Measurements from ENCODE around the gene TRMT61B. TPM values are rescaled to one million over a fixed set of nuclear protein-coding genes. Genes with fewer than 3 reads are reported as not detected.
A peak's percentile ranks its signal among the peaks of the same experiment; 100 is the strongest.

Gene TRMT61B
- total and polyA plus RNA-seq, 2 donors (not counting 1 experiment from before 2014, with no cell fraction given), result 15.5 to 20.3 TPM

- H3K27ac Mint-ChIP-seq, result peak overlapping the region; percentile 3
- Histone ChIP-seq H3K4me3 (ENCODE audit: control extremely low read depth in 1 of 5, extremely low read depth in 1 of 5, insufficient read depth in 1 of 5, low read depth in 2 of 5, low read length in 4 of 5) (no peak overlapping the region), H3K9ac (ENCODE audit: low read length) (no peak overlapping the region), H3K9me3 (ENCODE audit: control extremely low read depth in 1 of 3, control insufficient read depth in 2 of 3, insufficient read depth in 1 of 3, low read length in 2 of 3) (no peaks in the 10 kb centered on the region), H3K79me2 (ENCODE audit: control insufficient read depth, insufficient read depth, low read length) (peaks cover 61% of the 10 kb centered on the region), H3K27me3 (replicated peaks in 1 of 4; ENCODE audit: control extremely low read depth in 1 of 4, control insufficient read depth in 3 of 4, insufficient read depth in 4 of 4, low read length in 3 of 4) (no peaks in the 10 kb centered on the region), H4K20me1 (ENCODE audit: control insufficient read depth, insufficient read depth, low read length, poor library complexity, severe bottlenecking) (peaks cover 63% of the 10 kb centered on the region), H3K4me1 (ENCODE audit: control insufficient read depth in 2 of 2, insufficient read depth in 2 of 2, low read length in 2 of 2) (no peaks in the 10 kb centered on the region), H3K36me3 (replicated peaks in 1 of 2; ENCODE audit: control extremely low read depth in 1 of 2, control insufficient read depth in 1 of 2, extremely low read depth in 1 of 2, insufficient read depth in 2 of 2, low read length in 1 of 2) (peaks cover 4 to 52% of the 10 kb centered on the region in 2 experiments), H3K27ac (ENCODE audit: low read length in 2 of 2) (no peak overlapping the region), H3K4me2 (replicated peaks; ENCODE audit: low read depth, low read length, poor library complexity, severe bottlenecking) (no peak overlapping the region), H2AFZ (ENCODE audit: insufficient read depth, low read depth, low read length, poor library complexity, severe bottlenecking) (no peak overlapping the region)
- intact Hi-C loops (cut with micrococcal nuclease), result loop anchor here (5.0 kb wide), 1 partner anchor 83 kb away; no protein-coding TSS in a partner anchor
- TF ChIP-seq CTCF (IDR thresholded peaks at IDR 0.05) (no peak), EZH2 (IDR thresholded peaks at IDR 0.05; ENCODE audit: borderline replicate concordance, insufficient read depth, low read depth, low read length, poor library complexity, severe bottlenecking) (no peak)
- H3K4me3 Mint-ChIP-seq, result no peak overlapping the region
- POLR2A ChIA-PET, result interaction anchor here (1.6 kb wide), 1 partner anchor 10 kb away, joined by 3 read pairs; the partner anchor contains the start of gene WDR43
- ATAC-seq (ENCODE audit: low read depth) (no peak), DNase-seq (no peak)
- WGBS (ENCODE audit: insufficient coverage), result no CpG with 5 or more reads among the region's 2 CpGs
- peaks cover 17% of the 10 kb centered on the region for H3K4me1 Mint-ChIP-seq
- H3K27me3 Mint-ChIP-seq, result no peaks in the 10 kb centered on the region
- CTCF ChIA-PET, result interaction anchor here (1.1 kb wide), 1 partner anchor 14 kb away, joined by 3 read pairs; no protein-coding TSS in a partner anchor
- H3K9me3 Mint-ChIP-seq (ENCODE audit: insufficient read depth), result no peaks in the 10 kb centered on the region
These were observed 34.8 kb upstream of the TRMT61B start for GRCh38 chr2:28904802-28905457.

GRCh38 chr2:28904295-28904694 lies 34.2 kb upstream of the TRMT61B start:
- Histone ChIP-seq H3K79me2 (ENCODE audit: control insufficient read depth, insufficient read depth, low read length) (peaks cover 61% of the 10 kb centered on the region), H3K9me3 (ENCODE audit: control extremely low read depth in 1 of 3, control insufficient read depth in 2 of 3, insufficient read depth in 1 of 3, low read length in 2 of 3) (no peaks in the 10 kb centered on the region)
- CTCF ChIA-PET, result no interaction called here

More at GRCh38 chr2:28904295-28904694, 34.2 kb upstream of the TRMT61B start:
- DNase-seq, result no peak
- no peak overlapping the region for H3K4me2 ChIP-seq (replicated peaks; ENCODE audit: low read depth, low read length, poor library complexity, severe bottlenecking)
- POLR2A ChIA-PET, result no interaction called here
- H3K27me3 Mint-ChIP-seq, result no peaks in the 10 kb centered on the region
- no peaks in the 10 kb centered on the region for H3K9me3 Mint-ChIP-seq (ENCODE audit: insufficient read depth)
- no CpG with 5 or more reads among the region's 2 CpGs for WGBS (ENCODE audit: insufficient coverage)
- no peak for ATAC-seq (ENCODE audit: low read depth)
- H3K27ac Mint-ChIP-seq, result no peak overlapping the region
- TF ChIP-seq CTCF (IDR thresholded peaks at IDR 0.05) (no peak), EZH2 (IDR thresholded peaks at IDR 0.05; ENCODE audit: borderline replicate concordance, insufficient read depth, low read depth, low read length, poor library complexity, severe bottlenecking) (no peak)
- peaks cover 23% of the 10 kb centered on the region for H3K4me1 Mint-ChIP-seq
- no peak overlapping the region for H3K9ac ChIP-seq (ENCODE audit: low read length)
- no peak overlapping the region for H3K4me3 Mint-ChIP-seq
- no peak overlapping the region for H2AFZ ChIP-seq (ENCODE audit: insufficient read depth, low read depth, low read length, poor library complexity, severe bottlenecking)
- H3K4me3 ChIP-seq (ENCODE audit: control extremely low read depth in 1 of 5, extremely low read depth in 1 of 5, insufficient read depth in 1 of 5, low read depth in 2 of 5, low read length in 4 of 5), result no peak overlapping the region
- H3K27me3 ChIP-seq (replicated peaks in 1 of 4; ENCODE audit: control extremely low read depth in 1 of 4, control insufficient read depth in 3 of 4, insufficient read depth in 4 of 4, low read length in 3 of 4), result no peaks in the 10 kb centered on the region
- H3K27ac ChIP-seq (ENCODE audit: low read length in 2 of 2), result no peak overlapping the region
- no peaks in the 10 kb centered on the region for H3K4me1 ChIP-seq (ENCODE audit: control insufficient read depth in 2 of 2, insufficient read depth in 2 of 2, low read length in 2 of 2)
- peaks cover 4 to 46% of the 10 kb centered on the region in 2 experiments for H3K36me3 ChIP-seq (replicated peaks in 1 of 2; ENCODE audit: control extremely low read depth in 1 of 2, control insufficient read depth in 1 of 2, extremely low read depth in 1 of 2, insufficient read depth in 2 of 2, low read length in 1 of 2)
- intact Hi-C loops (cut with micrococcal nuclease), result no loop called here
- peaks cover 65% of the 10 kb centered on the region for H4K20me1 ChIP-seq (ENCODE audit: control insufficient read depth, insufficient read depth, low read length, poor library complexity, severe bottlenecking)
